Liver (tissue), 5 donors: ENCODE data around the gene HTR2A. TPM values are rescaled to one million over a fixed set of nuclear protein-coding genes. Genes with fewer than 3 reads are reported as not detected.

Experiments used
- CTCF ChIP-seq: fragments of 150-350 bp; IDR thresholded peaks from 2 replicates; pipeline ENCODE4 v1.5.1; 2017; ENCODE audit warnings: improper control_type of control experiment, low read depth, low read length; ENCODE audit not compliant: missing input control
- TAF1 ChIP-seq: conservative IDR thresholded peaks from 2 replicates; pipeline ENCODE4 v1.6.1; 2016; ENCODE audit warnings: antibody characterized with exemption, mild to moderate bottlenecking
- ZBTB33 ChIP-seq: IDR thresholded peaks from 2 replicates; pipeline ENCODE4 v1.6.1; 2016; ENCODE audit warnings: antibody characterized with exemption
- polyA plus RNA-seq, 2 donors: library from polyadenylated mRNA; stranded (reverse) in 1 of 2; unstranded in 1 of 2; fragments of 200-250 nt in 1 of 2; fragments of >200 nt in 1 of 2; fragmentation: Nextera tagmentation in 1 of 2; extraction: Ambion mirVana in 1 of 2; gene quantifications; one replicate each; pipeline versions ENCODE4 v1.2.1 to v1.2.3, GENCODE V29; 2013 to 2015
- total RNA-seq, 2 donors: library from RNA; depleted of rRNA; stranded (reverse); fragments of >200 nt; gene quantifications; one replicate each; pipeline ENCODE4 v1.2.3, GENCODE V29; 2014
- donor health status: healthy.
- donor health status: healthy.
- donor health status: healthy.

Gene HTR2A
- total and polyA plus RNA-seq, 4 donors = under 0.01 to 0.19 (median 0.19) TPM; not detected in 1

GRCh38 chr13:46782066-46782465 is 114.8 kb downstream of the HTR2A start (continued):
- no peak for TF ChIP-seq ZBTB33
- no peak for TF ChIP-seq CTCF
- no peak for TF ChIP-seq TAF1

Other genes starting within 250 kb of the HTR2A start
- gene ESD, start 99.9 kb downstream of the HTR2A start, total RNA-seq = 10 to 100 TPM; 63.3 to 66.6 TPM
- gene ESD, start 99.9 kb downstream of the HTR2A start, polyA plus RNA-seq = 100 to 1,000 TPM in 1 of 2 donors, 10 to 100 TPM in 1; 77.4 to 146 TPM